Measurements from ENCODE around the gene GP5.

Gene GP5

DNA sequence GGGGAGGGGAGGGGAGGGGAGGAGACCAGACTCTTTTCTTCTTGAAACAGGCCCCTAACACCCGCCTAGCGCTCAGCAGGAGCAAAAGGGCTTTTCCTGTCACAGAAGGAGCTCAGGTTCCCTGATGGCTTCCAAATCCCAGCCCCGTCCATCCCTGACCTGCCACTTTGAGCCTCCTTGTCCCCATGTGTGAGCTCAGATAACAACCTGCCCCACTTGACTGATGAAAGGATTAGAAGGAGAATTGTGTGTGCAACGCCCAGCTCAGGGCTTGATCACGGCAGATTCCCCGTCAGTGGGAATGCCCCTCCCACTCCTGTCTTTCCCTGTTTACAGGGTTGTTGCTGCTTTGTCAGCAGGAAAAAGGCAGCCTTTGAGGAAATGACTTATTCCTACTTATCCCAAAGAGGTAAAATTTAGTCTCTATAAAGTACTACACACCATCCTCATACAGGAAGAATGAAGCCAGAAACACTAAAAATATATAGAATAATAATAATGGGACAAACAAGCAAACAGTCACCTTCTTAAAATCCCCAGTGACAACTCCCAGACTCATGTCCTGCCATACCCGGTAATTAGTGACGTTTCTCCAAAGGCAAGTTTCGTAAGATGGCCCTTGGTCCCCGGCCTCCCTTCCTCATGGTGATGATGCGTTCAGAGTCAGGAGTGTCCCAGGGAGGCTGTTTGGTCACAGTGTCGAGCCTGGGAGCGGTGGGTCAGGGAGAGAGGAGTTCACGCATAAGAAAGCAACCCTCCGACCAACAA, 23.4 kb downstream of the GP5 start:
- FAIRE-seq, result no peak

DNA sequence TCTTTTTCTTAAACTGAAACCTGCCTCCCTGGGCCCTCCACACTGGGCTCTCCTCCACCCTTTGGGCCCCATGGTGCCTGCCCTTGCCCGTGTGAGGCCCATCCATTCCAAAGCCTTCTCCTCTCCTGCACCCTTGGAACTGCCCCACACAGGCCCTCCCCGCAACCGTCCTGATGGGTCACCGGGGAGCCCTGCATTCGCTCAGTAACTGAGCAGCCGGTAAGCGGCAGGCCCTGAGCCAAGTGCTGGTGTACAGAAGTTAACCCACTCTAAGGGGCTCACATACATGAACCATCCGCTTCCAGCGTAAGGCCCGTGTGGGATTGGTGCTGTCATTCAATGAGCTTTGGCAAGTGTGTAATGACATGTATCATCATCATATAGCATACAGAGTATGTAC, 24.1 kb downstream of the GP5 start:
- FAIRE-seq, result no peak

DNA sequence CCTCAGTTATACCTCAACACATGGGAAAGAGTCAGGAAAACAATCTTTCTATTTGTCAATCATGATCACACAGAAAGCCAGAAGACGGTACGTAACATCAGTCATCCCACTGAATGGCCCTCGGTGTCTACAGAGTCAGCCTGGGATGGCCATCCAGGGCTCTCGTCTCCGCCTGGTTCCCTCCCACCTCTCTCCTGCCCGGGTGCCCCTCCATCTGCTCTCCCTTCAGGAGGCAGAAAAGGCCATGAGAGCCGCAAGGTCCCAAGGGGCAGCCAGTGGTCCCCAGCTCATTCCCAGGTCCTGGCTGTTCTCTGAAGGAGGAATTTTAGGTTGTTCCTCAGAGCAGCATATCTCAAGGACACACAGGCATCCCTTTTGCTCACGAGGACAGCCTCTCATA, 25.2 kb downstream of the GP5 start:
- FAIRE-seq, result no peak

DNA sequence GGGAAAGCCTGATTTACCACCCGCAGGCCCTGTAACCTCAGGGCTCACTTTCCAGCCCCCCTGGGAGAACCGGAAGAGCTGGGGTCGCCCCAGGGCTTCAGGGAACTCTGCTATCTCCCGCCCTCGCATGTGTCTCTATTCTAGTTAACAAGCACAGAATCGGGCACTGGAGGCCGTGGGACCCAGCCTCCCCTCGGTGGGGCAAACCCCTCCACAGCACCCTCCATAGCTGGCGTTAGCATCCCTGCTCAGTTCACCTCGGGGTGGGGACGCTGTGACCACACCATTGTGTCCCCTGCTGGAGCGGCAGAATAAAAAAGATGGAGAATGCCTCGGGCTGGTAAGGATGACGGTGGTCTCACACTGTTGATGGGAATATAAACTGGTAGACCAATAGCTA, 26.0 kb downstream of the GP5 start:
- FAIRE-seq, result no peak

DNA sequence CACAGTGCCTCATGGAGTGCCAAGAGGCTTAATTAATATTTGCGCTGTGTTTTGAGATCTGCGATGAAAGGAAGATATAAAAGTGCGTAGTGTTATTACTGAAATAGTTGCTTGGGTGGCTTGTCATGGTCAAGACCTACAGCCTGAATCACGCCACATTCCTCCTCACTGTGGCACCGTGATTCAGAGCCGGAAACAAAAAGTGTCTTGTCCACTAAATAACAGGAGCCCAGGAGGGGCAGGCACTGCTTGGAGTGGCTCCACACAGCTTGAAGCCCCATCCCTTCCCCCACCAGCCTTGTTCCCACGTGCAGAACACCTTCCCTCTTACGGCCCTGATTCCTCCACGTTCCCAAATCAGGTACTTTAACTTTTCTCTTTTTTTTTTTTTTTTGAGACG, 28.3 kb downstream of the GP5 start:
- FAIRE-seq, result no peak

DNA sequence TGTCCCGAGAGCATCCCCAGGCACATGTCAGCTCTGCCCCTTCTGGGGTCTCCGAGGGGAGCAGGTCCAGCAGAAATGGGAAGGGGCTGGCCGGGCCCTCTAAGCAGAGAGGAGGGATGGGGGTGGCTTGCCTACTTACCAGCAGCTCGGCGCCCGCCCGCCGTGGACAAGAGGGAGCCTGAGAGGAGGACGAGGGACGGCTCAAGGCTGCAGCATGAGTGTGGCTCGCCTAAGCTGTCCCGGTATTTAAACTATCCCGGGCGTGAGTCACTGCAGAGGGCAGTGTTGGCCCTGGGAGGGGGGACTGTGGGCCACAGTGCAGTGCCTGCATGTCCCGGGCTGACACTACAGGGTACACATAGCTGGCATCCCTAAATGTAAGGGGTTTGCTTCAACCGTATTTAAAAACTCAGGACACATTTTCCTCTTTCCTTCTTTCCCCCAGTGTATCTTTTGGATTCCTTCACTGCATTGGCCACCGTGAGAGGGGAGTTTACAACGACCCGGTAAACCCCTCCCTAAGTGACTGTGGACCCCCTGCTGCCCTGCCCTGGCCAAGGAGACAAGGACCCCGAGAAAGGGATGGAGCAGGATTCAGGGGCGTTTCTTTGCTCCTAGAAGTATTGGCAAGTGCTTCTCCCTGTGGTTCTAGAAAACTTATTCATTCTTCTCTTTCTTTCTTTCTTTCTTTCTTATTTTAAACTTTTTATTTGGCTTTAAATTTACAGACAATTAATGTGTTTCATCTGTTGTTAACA, 29.4 kb downstream of the GP5 start, which contains the start of gene LRRC15:
TSS of gene LRRC15 (minus strand) at position 222 of the 758 bp plus-strand sequence. CDS start 8,700 bp downstream, outside the sequence.
- no peak for FAIRE-seq

DNA sequence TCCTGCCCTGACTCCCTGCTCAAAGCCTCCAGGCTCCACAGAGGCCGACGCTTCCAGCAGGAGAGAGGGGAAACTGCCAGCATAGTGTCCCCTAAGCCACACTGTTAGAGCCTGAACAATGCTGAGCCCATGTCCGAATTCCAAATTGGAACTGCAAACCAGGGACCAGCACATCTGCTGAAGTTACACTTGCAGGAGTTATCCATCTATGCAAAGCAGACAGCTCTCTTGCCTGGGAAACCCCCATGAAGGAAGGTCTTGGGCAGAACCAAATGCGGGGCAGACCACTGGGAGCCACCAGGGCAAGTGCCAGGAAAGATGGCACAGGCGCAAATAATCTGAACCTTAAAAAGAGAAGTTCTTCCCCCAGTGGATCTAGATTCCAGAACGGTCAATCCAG, 30.1 kb downstream of the GP5 start:
- FAIRE-seq, result no peak

DNA sequence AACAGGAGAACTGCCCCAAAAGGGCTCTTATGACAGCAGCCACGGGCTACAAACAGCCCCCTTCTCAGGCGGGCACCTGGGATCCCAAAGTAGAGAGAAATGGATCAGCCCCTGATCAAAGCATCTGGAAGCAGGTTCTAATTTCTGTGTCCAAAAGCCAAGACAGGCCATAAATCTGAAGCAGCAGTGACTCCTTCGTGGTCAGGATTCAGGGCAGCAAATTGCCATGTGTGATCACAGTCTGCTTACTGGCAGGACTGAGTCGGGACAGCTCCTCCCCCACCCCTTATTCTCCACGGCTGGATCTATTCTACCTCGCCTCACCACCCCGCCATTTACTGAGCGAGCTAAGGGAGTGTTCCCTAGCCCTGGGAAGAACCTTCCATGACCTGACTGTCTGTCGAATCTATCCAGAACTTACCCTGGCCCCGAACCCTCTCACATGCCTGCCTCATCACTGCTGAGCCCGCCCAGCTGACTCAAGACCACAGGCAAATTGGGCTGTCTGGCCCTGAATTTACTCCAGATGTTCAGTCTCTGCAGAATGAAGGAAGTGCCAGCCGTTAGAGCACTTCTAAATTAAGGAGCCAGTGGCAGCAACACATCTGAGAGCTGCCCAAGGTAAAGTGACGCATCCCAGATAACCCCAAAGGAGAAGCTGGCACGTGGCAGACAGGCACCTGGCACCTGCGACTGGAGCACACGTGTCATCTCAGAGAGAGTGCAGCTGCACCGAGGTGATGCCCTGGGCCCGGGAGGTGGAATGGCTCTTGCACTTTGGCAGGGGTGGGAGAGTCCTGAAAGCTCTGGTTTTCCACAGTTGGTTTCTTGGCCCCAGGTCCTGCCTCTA, 30.8 kb downstream of the GP5 start:
- no peak for FAIRE-seq

DNA sequence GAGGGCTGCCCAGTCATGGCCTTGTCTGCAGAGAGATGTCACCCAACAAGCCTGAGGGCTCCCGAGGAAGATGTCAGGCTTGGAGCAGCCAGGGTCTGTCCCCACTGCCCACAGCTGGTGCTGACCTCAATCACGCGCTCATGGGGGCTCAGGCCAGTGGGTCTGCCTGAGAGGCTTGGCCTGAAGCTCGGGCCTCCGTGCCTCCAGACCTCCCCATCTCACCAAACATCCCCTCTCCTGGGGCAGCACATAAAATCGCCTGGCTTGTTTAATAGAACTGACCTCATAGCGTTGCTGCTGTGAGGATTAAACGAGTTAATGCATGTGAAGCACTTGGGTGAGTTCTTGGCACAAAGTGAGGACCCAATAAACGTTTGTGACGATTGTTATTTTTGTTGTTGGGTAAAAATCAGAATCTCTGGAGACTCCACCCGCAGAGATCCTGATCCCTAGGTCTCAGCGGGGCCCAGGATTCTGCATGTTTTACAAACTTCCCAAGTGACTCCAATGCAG, 33.0 kb downstream of the GP5 start:
- FAIRE-seq, result no peak

DNA sequence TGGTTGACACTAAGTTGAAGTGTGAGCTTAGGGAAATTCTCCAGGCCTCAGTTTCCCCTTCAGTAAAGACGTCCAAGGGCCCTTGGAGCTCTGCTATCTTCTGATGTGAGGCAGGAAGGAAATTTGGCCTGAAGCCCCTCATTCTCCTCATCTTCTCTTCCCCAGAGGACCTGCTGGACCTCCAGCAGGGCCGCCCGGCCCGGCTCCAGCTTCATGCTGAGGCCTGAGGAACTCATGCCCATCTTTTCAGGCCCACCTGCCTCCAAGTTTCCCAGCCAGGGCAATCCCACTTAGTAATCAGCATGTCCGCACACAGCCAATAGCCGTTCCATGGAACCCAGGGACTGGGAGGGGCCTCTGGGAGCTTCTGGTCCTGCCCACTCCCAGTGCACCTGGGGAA, 33.5 kb downstream of the GP5 start:
- no peak for FAIRE-seq

DNA sequence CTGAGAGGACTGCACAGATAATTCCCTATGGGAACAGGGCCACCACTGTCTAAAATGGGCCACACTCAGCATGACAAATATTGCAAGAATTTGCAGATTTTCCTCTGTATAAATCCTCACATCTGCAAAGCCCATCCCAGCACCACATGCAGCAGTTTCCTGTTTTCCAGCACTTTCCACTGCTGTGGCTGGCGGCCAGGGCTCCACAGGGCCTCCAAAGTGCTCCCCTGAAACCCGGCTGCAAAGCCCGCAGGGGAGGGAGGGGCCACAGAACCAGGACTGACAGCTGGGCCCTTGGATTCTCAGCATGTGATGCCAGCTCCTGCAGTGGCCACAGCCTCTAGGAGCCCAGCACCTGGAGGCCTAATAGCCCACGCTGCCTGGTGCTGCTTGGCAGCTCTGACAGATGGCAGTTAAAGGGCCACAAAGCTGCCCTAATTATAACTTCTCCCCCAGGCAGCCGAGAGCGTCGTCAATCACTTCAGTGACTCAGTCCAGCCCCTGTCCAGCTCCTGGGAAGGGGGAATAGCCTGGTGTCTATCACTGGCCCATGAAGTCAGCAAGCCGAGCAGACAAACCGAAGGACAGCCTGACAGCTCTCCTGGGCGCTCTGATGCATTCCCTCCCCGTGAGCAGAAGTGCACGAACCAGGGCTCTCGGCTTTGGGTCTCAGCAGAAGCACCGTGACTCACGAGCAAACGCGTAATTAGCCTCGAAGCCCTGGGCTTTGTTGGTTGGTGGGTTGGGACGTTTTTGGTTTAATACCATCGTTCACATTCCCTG, 34.2 kb downstream of the GP5 start:
- no peak for FAIRE-seq

DNA sequence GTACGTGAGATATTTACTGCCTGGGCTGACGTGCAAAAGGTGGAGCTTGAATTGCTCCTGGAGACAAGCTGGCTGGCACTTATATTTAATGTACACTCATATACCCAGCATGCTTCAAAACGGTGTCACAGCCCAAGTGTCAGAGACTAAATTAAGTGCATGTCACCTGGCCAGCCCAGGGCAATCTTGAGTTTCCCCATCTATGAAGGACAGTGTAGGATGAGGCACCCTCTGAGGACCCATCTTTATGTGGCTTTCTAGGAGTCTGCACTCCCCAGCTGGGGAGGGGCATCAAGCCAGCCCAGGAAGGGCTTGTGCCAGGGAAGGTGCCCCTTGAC, 34.8 kb downstream of the GP5 start:
- no peak for FAIRE-seq

DNA sequence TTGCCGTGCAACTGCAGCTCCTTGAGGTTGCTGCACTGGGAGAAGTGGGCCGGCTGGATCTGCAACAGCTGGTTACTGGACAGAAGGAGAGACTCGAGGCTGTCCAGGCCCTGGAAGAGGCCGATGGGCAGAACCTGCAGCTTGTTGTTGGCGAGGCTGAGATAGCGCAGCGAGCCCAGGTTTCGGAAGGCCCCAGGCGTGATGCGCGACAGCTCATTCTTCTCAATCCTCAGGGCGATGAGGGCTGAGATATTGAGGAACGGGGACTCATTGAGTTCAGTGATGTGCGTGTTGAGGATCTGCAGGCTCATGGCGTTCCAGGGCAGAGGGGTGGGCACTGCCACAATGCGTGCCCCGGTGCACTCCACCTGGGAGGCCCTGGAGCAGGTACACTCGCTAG, 38.5 kb downstream of the GP5 start:
- FAIRE-seq, result no peak

DNA sequence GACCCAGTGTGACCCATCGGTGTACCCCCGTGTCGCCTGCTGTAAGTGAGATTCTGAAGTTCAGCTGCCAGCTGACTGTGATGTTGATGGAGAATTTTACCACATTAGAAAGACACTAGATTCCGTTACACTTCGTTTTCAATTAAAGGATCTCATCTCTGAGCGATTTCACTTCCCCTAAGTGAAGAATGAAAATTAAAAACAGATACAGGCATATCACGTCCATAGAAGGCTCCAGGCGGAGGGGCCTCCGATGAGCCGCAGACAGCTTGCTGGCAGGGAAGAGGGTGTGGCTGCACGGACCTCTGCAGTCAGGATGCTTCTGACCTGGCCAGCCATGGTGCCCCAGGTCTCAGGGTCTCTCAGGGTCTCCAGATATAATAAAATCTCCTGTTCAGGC, 41.4 kb downstream of the GP5 start:
- FAIRE-seq, result no peak

DNA sequence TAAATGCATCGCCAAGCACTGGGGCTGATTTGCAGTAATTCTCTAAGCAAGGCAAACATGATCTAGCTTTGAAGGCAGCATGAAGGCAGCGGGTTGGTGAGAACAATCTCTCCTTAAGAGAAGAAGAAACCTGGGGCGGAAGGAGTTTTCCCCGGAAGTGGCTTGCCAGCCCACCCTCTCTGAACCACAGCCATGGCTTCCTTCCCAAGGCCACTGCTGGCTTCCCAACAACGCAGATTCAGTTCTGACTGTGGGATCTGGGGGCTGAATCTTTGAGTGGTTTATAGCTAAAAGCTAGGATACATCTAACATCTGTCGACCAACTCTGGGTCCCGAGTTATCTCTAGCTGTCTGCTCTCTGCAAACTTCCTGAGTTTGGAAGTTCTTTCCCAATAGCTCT, 43.7 kb downstream of the GP5 start:
- no peak for FAIRE-seq

DNA sequence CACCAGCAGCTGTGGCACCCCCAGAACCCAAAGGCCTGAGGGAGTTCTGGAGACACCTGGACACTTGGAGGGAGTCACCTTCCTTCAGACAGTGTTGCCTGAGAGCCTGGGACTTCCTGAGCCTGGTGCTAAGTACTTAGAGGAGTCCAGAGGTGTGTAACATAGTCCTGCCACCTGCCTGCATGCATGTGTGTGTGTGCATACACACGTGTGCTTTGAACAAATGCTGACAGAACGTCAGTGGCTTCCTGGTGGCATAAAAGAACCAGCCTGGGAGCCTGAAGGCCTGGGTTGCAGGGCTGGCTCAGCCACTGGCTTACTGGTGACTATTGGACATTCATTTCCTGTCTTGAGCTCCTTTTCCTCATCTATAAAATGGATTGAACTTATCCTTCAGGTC, 44.8 kb downstream of the GP5 start:
- no peak for FAIRE-seq

DNA sequence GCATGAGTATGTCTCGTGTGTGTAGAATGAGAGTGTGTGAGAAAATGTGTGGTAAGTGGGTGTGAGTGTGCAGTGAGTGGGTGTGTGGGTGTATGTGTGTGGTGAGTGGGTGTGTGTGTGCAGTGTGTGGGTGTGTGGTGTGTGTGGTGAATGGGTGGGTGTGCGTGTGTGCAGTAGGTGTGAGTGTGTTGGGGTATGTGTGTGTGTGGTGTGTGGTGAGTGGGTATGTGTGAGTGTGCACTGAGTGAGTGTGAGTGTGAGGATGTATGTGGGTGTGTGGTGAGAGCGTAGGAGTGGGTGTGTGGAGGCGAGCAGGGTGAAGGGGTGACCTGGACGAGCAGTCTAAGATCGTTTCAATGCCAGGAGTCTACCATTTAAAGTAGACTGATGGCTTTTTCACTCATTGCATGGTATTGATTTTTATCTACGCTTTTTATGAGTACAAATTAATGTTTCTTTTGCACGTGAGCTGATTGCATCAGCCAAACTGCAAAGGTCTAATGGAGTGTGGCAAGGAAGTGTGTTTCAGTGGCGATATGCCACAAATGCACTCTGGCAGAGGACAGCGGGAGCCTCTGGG, 46.3 kb downstream of the GP5 start:
- no peak for FAIRE-seq

DNA sequence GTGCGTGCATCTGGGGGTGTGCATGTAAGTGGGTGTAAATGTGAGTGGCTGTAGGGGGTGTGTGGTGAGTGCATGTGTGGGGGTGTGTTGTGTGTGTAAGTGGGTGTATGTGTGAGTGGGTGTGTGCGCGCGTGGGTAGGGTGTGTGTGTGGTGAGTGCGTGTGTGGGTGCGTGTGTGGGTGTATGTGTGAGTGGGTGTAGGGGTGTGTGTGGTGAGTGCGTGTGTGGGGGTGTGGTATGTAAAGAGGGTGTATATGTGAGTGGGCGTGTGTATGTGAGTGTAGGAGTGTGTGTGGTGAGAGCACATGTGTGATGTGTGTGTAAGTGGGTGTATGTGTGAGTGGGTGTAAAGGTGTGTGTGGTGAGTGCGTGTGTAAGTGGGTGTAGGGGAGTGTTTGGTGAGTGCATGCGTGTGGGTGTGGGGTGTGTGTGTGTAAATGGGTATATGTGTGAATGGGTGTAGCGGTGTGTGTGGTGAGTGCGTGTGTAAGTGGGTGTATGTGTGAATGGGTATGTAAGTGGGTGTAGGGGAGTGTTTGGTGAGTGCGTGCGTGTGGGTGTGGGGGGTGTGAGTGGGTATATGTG, 47.0 kb downstream of the GP5 start:
- FAIRE-seq, result no peak

DNA sequence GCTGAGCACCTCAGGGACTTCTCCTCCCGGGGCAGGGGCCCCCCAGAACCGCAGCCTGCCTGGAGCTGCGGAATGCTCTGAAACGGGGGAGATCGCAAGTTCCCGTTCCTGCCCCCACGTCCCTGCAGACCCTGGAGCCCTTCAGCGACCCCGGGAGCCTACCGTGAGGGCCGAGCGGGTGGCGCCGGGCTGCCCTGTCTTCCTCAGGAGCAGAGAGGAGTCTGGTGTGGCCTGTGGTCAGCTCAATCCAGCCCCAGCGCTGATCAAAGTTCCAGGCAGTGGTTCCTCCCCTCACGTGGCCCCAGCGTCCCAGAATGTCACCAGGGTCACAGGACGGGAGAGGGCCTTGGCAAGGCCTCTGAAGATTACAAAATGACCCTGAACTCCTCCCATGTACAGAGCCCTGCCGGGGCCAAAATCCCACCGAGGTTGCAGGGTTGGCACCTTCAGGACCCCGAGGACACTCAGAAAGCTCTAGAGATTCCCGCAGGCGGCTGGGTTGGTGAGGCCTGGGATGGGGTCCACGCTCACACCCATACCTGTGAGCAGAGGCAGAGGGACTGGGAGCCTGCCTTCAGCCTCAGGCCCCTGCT, 47.9 kb downstream of the GP5 start, which contains the start of gene CPN2:
TSS of gene CPN2 (minus strand) at position 249 of the 593 bp plus-strand sequence. CDS start 8,626 bp downstream, outside the sequence.
- FAIRE-seq, result no peak

DNA sequence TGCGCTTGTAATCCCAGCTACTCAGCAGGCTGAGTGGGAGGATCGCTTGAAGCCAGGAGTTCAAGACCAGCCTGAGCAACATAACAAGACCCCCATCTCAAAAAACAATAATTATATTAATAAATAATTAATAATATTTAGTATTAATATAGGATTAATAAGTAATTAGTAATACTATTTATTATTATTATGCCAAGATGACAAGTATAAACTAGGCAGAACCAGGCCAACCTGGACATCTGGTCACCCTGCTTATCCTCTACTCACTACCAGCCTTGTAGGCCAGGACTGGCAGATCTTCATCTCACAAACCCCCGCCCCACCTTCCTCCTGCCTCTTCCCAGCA, 48.4 kb downstream of the GP5 start:
- FAIRE-seq, result no peak

DNA sequence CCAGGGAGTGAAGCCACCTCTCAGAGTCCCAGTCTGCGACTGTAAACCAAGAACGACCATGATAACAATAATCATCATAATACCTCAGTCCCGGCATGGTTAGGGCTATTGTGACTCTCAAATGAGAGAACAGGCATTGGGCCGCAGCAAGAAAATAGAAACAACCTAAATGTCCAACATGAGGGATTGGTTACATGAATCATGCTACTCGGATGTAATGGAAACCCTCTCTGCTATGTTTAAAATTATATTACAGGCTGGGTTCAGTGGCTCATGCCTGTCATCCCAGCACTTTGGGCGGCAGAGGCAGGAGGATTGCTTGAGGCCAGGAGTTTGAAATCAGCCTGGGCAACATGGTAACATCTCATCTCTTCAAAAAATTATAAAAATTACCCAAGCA, 50.7 kb downstream of the GP5 start:
- no peak for FAIRE-seq

All from islet of Langerhans (tissue), 1 donor.